Mesodermal cell (in vitro differentiated cells): ENCODE data around the gene PARP12.

ENCODE experiments used
- H3K27ac ChIP-seq: 2 replicates; pipeline ENCODE4 v1.7.0; 2013; ENCODE audit warnings: mild to moderate bottlenecking, low read depth, low read length, moderate library complexity; ENCODE audit not compliant: severe bottlenecking
- H3K36me3 ChIP-seq: 2 replicates; pipeline ENCODE4 v1.7.1; 2013; ENCODE audit warnings: mild to moderate bottlenecking, low read length, moderate library complexity; ENCODE audit not compliant: control insufficient read depth, insufficient read depth
- H3K4me1 ChIP-seq: one replicate; pipeline ENCODE4 v1.7.1; 2013; ENCODE audit warnings: mild to moderate bottlenecking, low read length; ENCODE audit not compliant: insufficient read depth, control insufficient read depth, poor library complexity, severe bottlenecking
- H3K4me3 ChIP-seq: 2 replicates; pipeline ENCODE4 v1.7.0; 2013; ENCODE audit warnings: low read length, control low read depth, mild to moderate bottlenecking; ENCODE audit not compliant: insufficient read depth, poor library complexity, severe bottlenecking; ENCODE audit errors: extremely low read depth
- H3K9me3 ChIP-seq: 2 replicates; pipeline ENCODE4 v1.7.1; 2013; ENCODE audit warnings: mild to moderate bottlenecking, low read length, moderate library complexity; ENCODE audit not compliant: control insufficient read depth
- whole genome bisulfite sequencing, 2 experiments: methylation state at CpG; one replicate each; pipeline ENCODE4 v1.1.5; 2013; ENCODE audit warnings: missing lambda C conversion rate in 2 of 2; ENCODE audit not compliant: insufficient coverage in 2 of 2; 5-methylcytosine and 5-hydroxymethylcytosine counted together

PARP12 gene

GRCh38 chr7:140059273-140060242, 3.2 kb downstream of the PARP12 start:
- Histone ChIP-seq H3K4me1 (no peaks in the 10 kb centered on the region), H3K4me3 (no peak overlapping the region), H3K36me3 (no peaks in the 10 kb centered on the region), H3K27ac (no peak overlapping the region), H3K9me3 (no peaks in the 10 kb centered on the region)
- WGBS, 2 experiments: 89 to 95% methylated on average over 7 of the region's 12 CpGs

- H3K36me3 ChIP-seq: no peaks in the 10 kb centered on the region
- WGBS, 2 experiments: 91 to 93% methylated on average over 7 of the region's 7 CpGs
- H3K27ac ChIP-seq: no peak overlapping the region
- no peaks in the 10 kb centered on the region for H3K9me3 ChIP-seq
- H3K4me3 ChIP-seq: no peak overlapping the region
- no peaks in the 10 kb centered on the region for H3K4me1 ChIP-seq
These were observed 4.2 kb downstream of the PARP12 start for GRCh38 chr7:140058517-140058916.

- Histone ChIP-seq H3K4me3 (no peak overlapping the region), H3K4me1 (no peaks in the 10 kb centered on the region), H3K9me3 (no peaks in the 10 kb centered on the region), H3K27ac (no peak overlapping the region), H3K36me3 (no peaks in the 10 kb centered on the region)
- 80 to 84% methylated on average over 3 of the region's 3 CpGs for WGBS, 2 experiments
These were observed 5.6 kb downstream of the PARP12 start for GRCh38 chr7:140057143-140057535.

GRCh38 chr7:140056431-140057142, 6.2 kb downstream of the PARP12 start:
- Histone ChIP-seq H3K27ac (no peak overlapping the region), H3K4me3 (no peak overlapping the region), H3K36me3 (no peaks in the 10 kb centered on the region), H3K4me1 (no peaks in the 10 kb centered on the region), H3K9me3 (no peaks in the 10 kb centered on the region)
- WGBS, 2 experiments: 92 to 100% methylated on average over 2 to 3 of the region's 5 CpGs

- no peaks in the 10 kb centered on the region for H3K36me3 ChIP-seq
- H3K27ac ChIP-seq: no peak overlapping the region
- H3K4me1 ChIP-seq: no peaks in the 10 kb centered on the region
- no peaks in the 10 kb centered on the region for H3K9me3 ChIP-seq
- WGBS, 2 experiments: 86 to 100% methylated on average over 2 of the region's 2 CpGs
- no peak overlapping the region for H3K4me3 ChIP-seq
These were observed 6.9 kb downstream of the PARP12 start for GRCh38 chr7:140055833-140056232.

GRCh38 chr7:140054751-140055150, 8.0 kb downstream of the PARP12 start:
- Histone ChIP-seq H3K4me1 (no peaks in the 10 kb centered on the region), H3K9me3 (no peaks in the 10 kb centered on the region), H3K27ac (no peak overlapping the region), H3K36me3 (no peaks in the 10 kb centered on the region), H3K4me3 (no peak overlapping the region)
- WGBS, 2 experiments: 94 to 100% methylated on average over 4 of the region's 4 CpGs

GRCh38 chr7:140053812-140054539, 8.8 kb downstream of the PARP12 start:
- WGBS, 2 experiments: 92 to 100% methylated on average over 1 of the region's 3 CpGs
- Histone ChIP-seq H3K4me1 (no peaks in the 10 kb centered on the region), H3K36me3 (no peaks in the 10 kb centered on the region), H3K4me3 (no peak overlapping the region), H3K9me3 (no peaks in the 10 kb centered on the region), H3K27ac (no peak overlapping the region)

- H3K4me3 ChIP-seq: no peak overlapping the region
These were observed 10.9 kb downstream of the PARP12 start for GRCh38 chr7:140051820-140052219.

GRCh38 chr7:140050100-140050499, 12.7 kb downstream of the PARP12 start:
- Histone ChIP-seq H3K4me3 (no peak overlapping the region), H3K36me3 (no peaks in the 10 kb centered on the region), H3K4me1 (no peaks in the 10 kb centered on the region), H3K9me3 (no peaks in the 10 kb centered on the region), H3K27ac (no peak overlapping the region)
- WGBS, 2 experiments: 76 to 100% methylated on average over 2 to 3 of the region's 3 CpGs

More at GRCh38 chr7:140051820-140052219, 10.9 kb downstream of the PARP12 start:
- no peak overlapping the region for H3K27ac ChIP-seq
- no peaks in the 10 kb centered on the region for H3K36me3 ChIP-seq
- H3K4me1 ChIP-seq: no peaks in the 10 kb centered on the region
- no peaks in the 10 kb centered on the region for H3K9me3 ChIP-seq

GRCh38 chr7:140049339-140050024, 13.3 kb downstream of the PARP12 start:
- no peak overlapping the region for H3K4me3 ChIP-seq
- H3K36me3 ChIP-seq: no peaks in the 10 kb centered on the region
- WGBS, 2 experiments: 79 to 90% methylated on average over 4 to 5 of the region's 5 CpGs
- H3K27ac ChIP-seq: no peak overlapping the region
- no peaks in the 10 kb centered on the region for H3K4me1 ChIP-seq
- no peaks in the 10 kb centered on the region for H3K9me3 ChIP-seq
